HCT116 (cell line): ENCODE measurements around the gene PCDHGA2.

Source experiments
- EGR1 ChIP-seq: IDR thresholded peaks from 2 replicates; pipeline ENCODE4 v1.6.1; 2012; ENCODE audit warnings: low read depth
- EZH2 ChIP-seq: fragments of 200-600 bp; sonication (generic); IDR thresholded peaks from 2 replicates; pipeline ENCODE4 v1.6.1; 2017; ENCODE audit warnings: antibody characterized with exemption, mixed run types
- POLR2A ChIP-seq: IDR thresholded peaks from 2 replicates; pipeline ENCODE4 v1.7.0; 2011; ENCODE audit warnings: borderline replicate concordance; ENCODE audit not compliant: insufficient read depth, insufficient read length; ENCODE audit errors: extremely low read depth
- POLR2AphosphoS5 ChIP-seq: IDR thresholded peaks from 2 replicates; pipeline ENCODE4 v1.6.1; 2011; ENCODE audit warnings: mild to moderate bottlenecking, low read depth, low read length, moderate library complexity
- TF ChIP-seq, protein P1 (sequence below), 3 experiments: fragments of 200-600 bp in 1 of 3; sonication (generic) in 1 of 3; IDR thresholded peaks in 2 of 3; conservative IDR thresholded peaks in 1 of 3; 2 replicates each; pipeline ENCODE4 v1.5.1; 2012 to 2017; ENCODE audit warnings: low read depth in 2 of 3, low read length in 2 of 3, antibody characterized with exemption in 1 of 3, borderline replicate concordance in 1 of 3, control low read depth in 1 of 3, mild to moderate bottlenecking in 1 of 3, mixed read lengths in 1 of 3, mixed run types in 1 of 3, moderate library complexity in 1 of 3; ENCODE audit not compliant: insufficient read depth in 1 of 3

DNA sequence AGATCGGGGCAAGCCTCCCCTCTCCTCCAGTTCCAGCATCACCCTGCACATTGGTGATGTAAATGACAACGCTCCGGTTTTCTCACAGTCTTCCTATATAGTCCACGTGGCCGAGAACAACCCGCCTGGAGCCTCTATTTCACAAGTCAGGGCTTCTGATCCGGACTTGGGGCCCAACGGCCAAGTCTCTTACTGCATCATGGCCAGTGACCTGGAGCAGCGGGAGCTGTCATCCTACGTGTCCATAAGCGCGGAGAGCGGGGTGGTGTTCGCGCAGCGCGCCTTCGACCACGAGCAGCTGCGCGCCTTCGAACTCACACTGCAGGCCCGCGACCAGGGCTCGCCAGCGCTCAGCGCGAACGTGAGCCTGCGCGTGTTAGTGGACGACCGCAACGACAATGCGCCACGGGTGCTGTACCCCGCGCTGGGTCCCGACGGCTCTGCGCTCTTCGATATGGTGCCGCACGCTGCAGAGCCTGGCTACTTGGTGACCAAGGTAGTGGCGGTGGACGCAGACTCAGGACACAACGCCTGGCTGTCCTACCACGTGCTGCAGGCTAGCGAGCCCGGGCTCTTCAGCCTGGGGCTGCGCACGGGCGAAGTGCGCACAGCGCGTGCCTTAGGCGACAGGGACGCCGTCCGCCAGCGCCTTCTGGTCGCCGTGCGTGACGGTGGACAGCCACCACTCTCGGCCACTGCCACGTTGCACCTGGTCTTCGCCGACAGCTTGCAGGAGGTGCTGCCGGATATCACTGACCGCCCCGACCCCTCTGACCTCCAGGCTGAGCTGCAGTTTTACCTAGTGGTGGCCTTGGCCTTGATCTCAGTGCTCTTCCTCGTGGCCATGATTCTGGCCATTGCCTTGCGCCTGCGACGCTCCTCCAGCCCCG, 50.8 kb downstream of the PCDHGA2 start:
- no peak for TF ChIP-seq EZH2
- TF ChIP-seq, protein P1, sequence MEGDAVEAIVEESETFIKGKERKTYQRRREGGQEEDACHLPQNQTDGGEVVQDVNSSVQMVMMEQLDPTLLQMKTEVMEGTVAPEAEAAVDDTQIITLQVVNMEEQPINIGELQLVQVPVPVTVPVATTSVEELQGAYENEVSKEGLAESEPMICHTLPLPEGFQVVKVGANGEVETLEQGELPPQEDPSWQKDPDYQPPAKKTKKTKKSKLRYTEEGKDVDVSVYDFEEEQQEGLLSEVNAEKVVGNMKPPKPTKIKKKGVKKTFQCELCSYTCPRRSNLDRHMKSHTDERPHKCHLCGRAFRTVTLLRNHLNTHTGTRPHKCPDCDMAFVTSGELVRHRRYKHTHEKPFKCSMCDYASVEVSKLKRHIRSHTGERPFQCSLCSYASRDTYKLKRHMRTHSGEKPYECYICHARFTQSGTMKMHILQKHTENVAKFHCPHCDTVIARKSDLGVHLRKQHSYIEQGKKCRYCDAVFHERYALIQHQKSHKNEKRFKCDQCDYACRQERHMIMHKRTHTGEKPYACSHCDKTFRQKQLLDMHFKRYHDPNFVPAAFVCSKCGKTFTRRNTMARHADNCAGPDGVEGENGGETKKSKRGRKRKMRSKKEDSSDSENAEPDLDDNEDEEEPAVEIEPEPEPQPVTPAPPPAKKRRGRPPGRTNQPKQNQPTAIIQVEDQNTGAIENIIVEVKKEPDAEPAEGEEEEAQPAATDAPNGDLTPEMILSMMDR (IDR thresholded peaks at IDR 0.05 in 2 of 3, conservative IDR thresholded peaks at IDR 0.05 in 1 of 3; ENCODE audit: borderline replicate concordance in 1 of 3, insufficient read depth in 1 of 3, low read depth in 2 of 3, low read length in 2 of 3): no peak
- no peak for TF ChIP-seq POLR2AphosphoS5
- TF ChIP-seq EGR1: no peak
- TF ChIP-seq POLR2A: no peak
